ENCODE measurements around the gene SLC6A19. TPM values are rescaled to one million over a fixed set of nuclear protein-coding genes. Genes with fewer than 3 reads are reported as not detected.

The SLC6A19 gene
- total RNA-seq, 1 experiment from 2014 or later, result not detected

DNA sequence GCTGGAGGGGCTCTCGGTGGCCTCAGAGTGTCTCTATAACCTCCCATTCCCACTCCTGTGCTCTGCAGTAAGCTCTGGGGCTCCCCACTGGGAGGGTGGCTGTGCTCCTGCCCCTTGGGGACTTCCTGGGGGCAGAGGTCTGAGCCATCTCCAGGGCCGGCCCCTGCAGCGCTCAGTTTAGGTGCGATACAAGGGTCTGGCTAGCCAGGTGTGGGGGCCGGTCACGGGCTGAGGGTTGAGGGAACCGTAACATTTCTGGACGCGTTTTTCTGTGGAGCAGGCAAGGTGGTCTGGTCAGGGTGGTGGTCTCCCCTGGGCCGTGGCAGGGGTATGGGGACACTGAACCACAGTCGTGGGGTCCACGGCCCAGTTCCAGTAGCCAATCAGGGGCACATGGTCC, 38.0 kb upstream of the SLC6A19 start:
- Histone ChIP-seq H3K4me1 (ENCODE audit: insufficient read depth, low read length, poor library complexity, severe bottlenecking) (no peaks in the 10 kb centered on the region), H3K4me3 (ENCODE audit: low read depth, low read length, poor library complexity, severe bottlenecking) (no peak overlapping the region), H3K36me3 (ENCODE audit: insufficient read depth, low read length, poor library complexity, severe bottlenecking) (no peaks in the 10 kb centered on the region), H3K27me3 (replicated peaks; ENCODE audit: insufficient read depth, low read depth, low read length, poor library complexity) (no peaks in the 10 kb centered on the region), H3K9me3 (ENCODE audit: low read depth, low read length, poor library complexity, severe bottlenecking) (no peaks in the 10 kb centered on the region), H3K27ac (ENCODE audit: low read depth, low read length, poor library complexity, severe bottlenecking) (no peak overlapping the region)
- TF ChIP-seq, protein P1, sequence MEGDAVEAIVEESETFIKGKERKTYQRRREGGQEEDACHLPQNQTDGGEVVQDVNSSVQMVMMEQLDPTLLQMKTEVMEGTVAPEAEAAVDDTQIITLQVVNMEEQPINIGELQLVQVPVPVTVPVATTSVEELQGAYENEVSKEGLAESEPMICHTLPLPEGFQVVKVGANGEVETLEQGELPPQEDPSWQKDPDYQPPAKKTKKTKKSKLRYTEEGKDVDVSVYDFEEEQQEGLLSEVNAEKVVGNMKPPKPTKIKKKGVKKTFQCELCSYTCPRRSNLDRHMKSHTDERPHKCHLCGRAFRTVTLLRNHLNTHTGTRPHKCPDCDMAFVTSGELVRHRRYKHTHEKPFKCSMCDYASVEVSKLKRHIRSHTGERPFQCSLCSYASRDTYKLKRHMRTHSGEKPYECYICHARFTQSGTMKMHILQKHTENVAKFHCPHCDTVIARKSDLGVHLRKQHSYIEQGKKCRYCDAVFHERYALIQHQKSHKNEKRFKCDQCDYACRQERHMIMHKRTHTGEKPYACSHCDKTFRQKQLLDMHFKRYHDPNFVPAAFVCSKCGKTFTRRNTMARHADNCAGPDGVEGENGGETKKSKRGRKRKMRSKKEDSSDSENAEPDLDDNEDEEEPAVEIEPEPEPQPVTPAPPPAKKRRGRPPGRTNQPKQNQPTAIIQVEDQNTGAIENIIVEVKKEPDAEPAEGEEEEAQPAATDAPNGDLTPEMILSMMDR (conservative IDR thresholded peaks at IDR 0.05; ENCODE audit: low read depth, low read length), result no peak
- TF ChIP-seq EZH2 (IDR thresholded peaks at IDR 0.05; ENCODE audit: borderline replicate concordance, low read depth, low read length, poor library complexity, severe bottlenecking), result no peak
- no peak for DNase-seq (ENCODE audit: low spot score)
- CTCF ChIA-PET, result no interaction called here
- intact Hi-C loops (cut with micrococcal nuclease; ENCODE audit: unreplicated experiment), result no loop called here
- POLR2A ChIA-PET (ENCODE audit: low non-redundant PET), result no interaction called here
- no TSS peak for BruUV-seq (replicated peaks)

DNA sequence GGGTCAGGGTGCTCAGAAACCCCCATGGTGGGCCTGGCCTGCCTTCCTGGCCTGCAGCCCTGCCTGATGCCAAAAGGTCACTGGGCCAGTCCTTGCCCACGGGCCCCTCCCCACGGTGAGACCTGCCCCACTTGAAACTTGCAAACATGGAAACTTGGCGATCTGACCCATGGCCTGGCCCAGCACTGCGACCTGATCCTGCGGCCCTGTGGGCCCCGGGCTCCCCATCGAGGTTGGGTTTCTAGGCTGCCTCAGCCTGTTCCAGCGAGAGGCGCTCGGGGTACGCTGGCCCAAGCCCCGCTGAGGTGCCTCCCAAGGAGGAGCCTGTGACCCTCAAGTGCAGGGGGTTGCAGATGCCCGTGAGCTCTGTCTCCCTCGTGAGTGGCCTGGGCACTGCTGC, 37.5 kb upstream of the SLC6A19 start:
- no TSS peak for BruUV-seq (replicated peaks)
- no peaks in the 10 kb centered on the region for H3K27me3 ChIP-seq (replicated peaks; ENCODE audit: insufficient read depth, low read depth, low read length, poor library complexity)
- ChIA-PET CTCF (no interaction called here), POLR2A (ENCODE audit: low non-redundant PET) (no interaction called here)
- no peak for TF ChIP-seq EZH2 (IDR thresholded peaks at IDR 0.05; ENCODE audit: borderline replicate concordance, low read depth, low read length, poor library complexity, severe bottlenecking)
- TF ChIP-seq, protein P1 (conservative IDR thresholded peaks at IDR 0.05; ENCODE audit: low read depth, low read length), result no peak
- no peaks in the 10 kb centered on the region for H3K9me3 ChIP-seq (ENCODE audit: low read depth, low read length, poor library complexity, severe bottlenecking)
- no peak for DNase-seq (ENCODE audit: low spot score)
- no peak overlapping the region for H3K4me3 ChIP-seq (ENCODE audit: low read depth, low read length, poor library complexity, severe bottlenecking)
- H3K36me3 ChIP-seq (ENCODE audit: insufficient read depth, low read length, poor library complexity, severe bottlenecking), result no peaks in the 10 kb centered on the region
- H3K27ac ChIP-seq (ENCODE audit: low read depth, low read length, poor library complexity, severe bottlenecking), result no peak overlapping the region
- H3K4me1 ChIP-seq (ENCODE audit: insufficient read depth, low read length, poor library complexity, severe bottlenecking), result no peaks in the 10 kb centered on the region
- intact Hi-C loops (cut with micrococcal nuclease; ENCODE audit: unreplicated experiment), result no loop called here

DNA sequence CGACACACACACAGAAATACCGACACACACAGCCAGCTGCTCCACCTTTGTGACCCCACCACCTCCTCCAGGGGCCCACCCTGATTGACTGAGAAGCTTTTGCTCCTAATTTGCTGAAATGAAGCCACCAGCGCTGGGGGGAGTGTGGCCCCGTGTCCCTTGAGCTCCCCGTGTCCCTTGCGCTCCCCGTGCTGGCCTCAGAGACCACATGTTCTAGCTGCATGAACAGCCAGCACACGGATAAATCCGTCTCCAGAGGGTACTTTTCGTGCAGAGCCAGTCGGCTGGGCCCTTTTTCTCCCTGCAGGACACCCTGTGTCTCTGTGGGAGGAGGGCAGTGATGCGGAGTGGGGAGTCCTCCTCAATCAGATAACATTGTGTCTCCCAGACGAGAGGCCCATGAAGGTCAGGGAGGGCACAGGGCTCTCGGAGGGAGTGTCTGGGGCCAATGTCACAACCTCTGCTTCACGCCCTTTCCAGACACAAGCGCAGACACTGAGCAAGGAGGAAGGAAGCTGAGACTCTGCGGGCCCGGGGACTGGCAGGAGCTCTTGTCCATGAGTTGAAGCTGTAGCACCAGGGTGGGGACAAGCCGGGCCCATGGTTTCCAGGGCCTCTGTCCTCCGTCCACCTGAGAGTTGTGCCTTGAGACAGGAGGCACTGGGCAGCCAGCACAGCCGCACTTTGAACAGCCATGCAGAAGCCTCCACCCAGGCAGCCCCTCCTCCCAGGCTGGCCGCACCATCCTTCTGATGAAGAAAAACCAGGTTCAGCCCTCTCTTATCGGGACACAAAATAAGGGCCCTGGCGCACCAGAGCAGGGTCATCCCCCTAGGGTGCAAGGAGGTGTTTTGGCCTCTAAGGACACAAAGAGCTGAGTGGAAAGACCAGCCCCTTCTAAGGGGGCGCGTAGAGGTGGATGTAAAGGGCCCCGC, 36.4 kb upstream of the SLC6A19 start:
- Histone ChIP-seq H3K4me3 (ENCODE audit: low read depth, low read length, poor library complexity, severe bottlenecking) (no peak overlapping the region), H3K27me3 (replicated peaks; ENCODE audit: insufficient read depth, low read depth, low read length, poor library complexity) (no peaks in the 10 kb centered on the region), H3K9me3 (ENCODE audit: low read depth, low read length, poor library complexity, severe bottlenecking) (no peaks in the 10 kb centered on the region), H3K4me1 (ENCODE audit: insufficient read depth, low read length, poor library complexity, severe bottlenecking) (no peaks in the 10 kb centered on the region), H3K36me3 (ENCODE audit: insufficient read depth, low read length, poor library complexity, severe bottlenecking) (no peaks in the 10 kb centered on the region), H3K27ac (ENCODE audit: low read depth, low read length, poor library complexity, severe bottlenecking) (no peak overlapping the region)
- TF ChIP-seq EZH2 (IDR thresholded peaks at IDR 0.05; ENCODE audit: borderline replicate concordance, low read depth, low read length, poor library complexity, severe bottlenecking), result no peak
- TF ChIP-seq, protein P1 (conservative IDR thresholded peaks at IDR 0.05; ENCODE audit: low read depth, low read length), result no peak
- intact Hi-C loops (cut with micrococcal nuclease; ENCODE audit: unreplicated experiment), result no loop called here
- POLR2A ChIA-PET (ENCODE audit: low non-redundant PET), result no interaction called here
- CTCF ChIA-PET, result interaction anchor here (0.6 to 1.4 kb wide), 3 partner anchors 9 to 492 kb away, joined by 3 to 5 read pairs (median 4); no protein-coding TSS in a partner anchor
- no TSS peak for BruUV-seq (replicated peaks)
- no peak for DNase-seq (ENCODE audit: low spot score)

All from A673 (cell line).